NB4 (cell line): Measurements from ENCODE around the gene PIP5K1B.

Experiments
- CTCF ChIP-seq: IDR thresholded peaks from one replicate; pipeline ENCODE4 v1.5.1; 2012; ENCODE audit warnings: low read depth, low read length
- MAX ChIP-seq: IDR thresholded peaks from 2 replicates; pipeline ENCODE4 v1.6.1; 2011; ENCODE audit warnings: low read depth, low read length
- MYC ChIP-seq: IDR thresholded peaks from 2 replicates; pipeline ENCODE4 v1.6.1; 2011; ENCODE audit warnings: low read depth, low read length
- POLR2A ChIP-seq: IDR thresholded peaks from 2 replicates; pipeline ENCODE4 v1.6.1; 2011; ENCODE audit warnings: mild to moderate bottlenecking; ENCODE audit not compliant: insufficient read length; ENCODE audit errors: extremely low read depth

DNA sequence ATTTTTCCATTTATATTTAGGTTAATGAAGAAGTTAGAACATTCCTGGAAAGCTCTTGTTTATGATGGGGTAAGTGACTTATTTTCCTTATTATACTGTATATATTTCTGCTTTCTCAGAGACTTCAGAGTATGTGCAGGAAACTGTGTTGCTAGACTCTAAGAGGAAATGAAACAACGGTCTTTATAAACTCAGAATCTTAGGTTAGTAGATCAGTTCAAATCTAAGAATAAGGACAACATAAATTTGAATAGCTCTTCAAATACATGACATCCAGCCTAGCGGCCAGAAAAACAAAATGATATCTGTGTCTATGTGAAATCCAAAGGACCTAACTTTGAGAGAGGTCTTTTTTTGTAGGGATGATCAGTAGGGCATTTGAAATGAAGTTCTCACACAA lies 214.6 kb downstream of the PIP5K1B start:
- TF ChIP-seq POLR2A: no peak
- no peak for TF ChIP-seq MAX
- no peak for TF ChIP-seq CTCF
- TF ChIP-seq MYC: no peak
